ENCODE data around the gene GRHL3. TPM values are rescaled to one million over a fixed set of nuclear protein-coding genes. Genes with fewer than 3 reads are reported as not detected.

GRHL3 gene
- polyA plus RNA-seq, 6 donors from 2014 or later, result not detected

DNA sequence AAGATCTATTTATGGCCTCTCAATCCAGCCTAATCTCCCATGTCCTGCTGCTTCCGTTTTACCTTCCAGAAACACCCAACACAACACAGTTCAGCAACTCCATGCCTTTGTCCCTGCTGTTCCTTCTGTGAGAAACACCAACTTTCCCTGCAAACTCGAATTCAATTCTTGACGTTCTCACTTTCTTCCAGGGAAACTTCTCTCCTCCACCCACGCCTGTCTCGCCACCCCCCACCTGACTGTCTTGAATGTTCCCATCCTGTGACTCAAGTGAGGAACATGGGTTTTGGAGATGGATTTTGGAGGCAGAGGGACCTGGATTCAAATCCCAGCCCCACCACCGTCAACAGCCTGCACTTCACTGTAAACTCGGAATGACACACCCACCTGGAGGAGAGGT, 44.8 kb downstream of the GRHL3 start:
- H3K36me3 Mint-ChIP-seq, result peaks cover 0 to 10% of the 10 kb centered on the region in 2 donors
- no peak overlapping the region for H3K27ac Mint-ChIP-seq
- H3K27me3 Mint-ChIP-seq, result no peaks in the 10 kb centered on the region
- no peak overlapping the region for H3K4me3 Mint-ChIP-seq
- no peaks in the 10 kb centered on the region for H3K9me3 Mint-ChIP-seq
- H3K4me1 Mint-ChIP-seq, result no peaks in the 10 kb centered on the region
- DNase-seq (no peak), ATAC-seq (ENCODE audit: low read depth in 2 of 2) (no peak)

DNA sequence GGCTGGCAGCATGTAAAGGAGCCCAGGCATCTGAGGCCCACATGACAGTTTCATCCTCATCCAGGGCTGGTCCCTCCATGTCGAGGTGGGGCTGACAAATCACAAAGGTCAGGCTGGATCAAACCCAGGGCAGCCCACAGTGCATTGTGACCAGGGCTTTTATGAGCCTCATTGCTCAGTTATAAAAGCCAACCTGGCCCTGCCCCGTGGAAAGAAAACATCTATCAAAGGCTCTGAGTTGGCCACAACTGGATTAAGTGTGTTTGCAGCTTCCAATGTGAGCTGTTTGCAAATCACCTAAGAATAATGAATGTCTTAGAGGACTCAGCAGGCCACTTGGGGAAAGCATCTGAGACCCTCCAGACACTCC, 45.4 kb downstream of the GRHL3 start:
- no peaks in the 10 kb centered on the region for H3K4me1 Mint-ChIP-seq
- peak overlapping the region in 1 of 6 donors; percentile 80 for H3K27ac Mint-ChIP-seq
- H3K4me3 Mint-ChIP-seq, result no peak overlapping the region
- ATAC-seq (ENCODE audit: low read depth in 2 of 2), result no peak
- no peak for DNase-seq
- peaks cover 0 to 10% of the 10 kb centered on the region in 2 donors for H3K36me3 Mint-ChIP-seq
- no peaks in the 10 kb centered on the region for H3K9me3 Mint-ChIP-seq
- no peaks in the 10 kb centered on the region for H3K27me3 Mint-ChIP-seq

DNA sequence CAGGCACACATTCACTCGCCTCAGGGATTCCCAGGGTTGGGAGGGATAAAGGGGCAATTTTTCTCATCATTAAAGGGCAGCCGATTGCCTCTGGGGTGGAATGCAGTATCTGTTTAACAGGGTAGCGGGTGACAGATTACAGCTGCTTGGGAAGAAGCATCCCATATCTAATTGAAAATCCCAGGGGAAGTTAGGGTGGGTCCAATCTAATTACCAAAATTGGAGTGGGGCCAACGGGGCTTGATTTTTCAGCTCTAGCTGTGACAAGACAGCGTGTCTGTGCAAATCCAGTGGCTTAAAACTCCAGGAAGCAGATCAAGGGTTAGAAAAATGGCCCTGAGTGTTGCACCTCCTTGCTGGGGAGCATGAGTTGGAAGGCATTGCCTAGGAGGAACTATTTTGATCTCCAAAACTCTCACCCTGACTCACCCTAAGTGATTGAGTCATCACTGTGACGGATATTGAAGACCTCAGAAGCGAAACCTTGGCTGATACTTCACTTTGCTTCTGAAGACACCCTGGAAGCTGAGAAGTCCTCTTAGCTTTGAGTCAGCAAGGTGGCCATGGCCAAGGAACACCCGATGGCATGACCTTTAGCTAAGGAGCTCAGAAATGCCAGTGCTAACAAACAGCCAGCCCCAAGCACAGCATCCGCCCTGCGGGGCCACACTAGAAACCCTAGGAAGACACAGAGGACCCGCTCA, 46.0 kb downstream of the GRHL3 start:
- Mint-ChIP-seq H3K27me3 (no peaks in the 10 kb centered on the region), H3K4me1 (no peaks in the 10 kb centered on the region), H3K36me3 (peaks cover 0 to 10% of the 10 kb centered on the region in 2 donors), H3K9me3 (no peaks in the 10 kb centered on the region), H3K4me3 (no peak overlapping the region), H3K27ac (peak overlapping the region in 1 of 6 donors; percentile 80)
- no peak for DNase-seq
- no peak for ATAC-seq (ENCODE audit: low read depth in 2 of 2)

DNA sequence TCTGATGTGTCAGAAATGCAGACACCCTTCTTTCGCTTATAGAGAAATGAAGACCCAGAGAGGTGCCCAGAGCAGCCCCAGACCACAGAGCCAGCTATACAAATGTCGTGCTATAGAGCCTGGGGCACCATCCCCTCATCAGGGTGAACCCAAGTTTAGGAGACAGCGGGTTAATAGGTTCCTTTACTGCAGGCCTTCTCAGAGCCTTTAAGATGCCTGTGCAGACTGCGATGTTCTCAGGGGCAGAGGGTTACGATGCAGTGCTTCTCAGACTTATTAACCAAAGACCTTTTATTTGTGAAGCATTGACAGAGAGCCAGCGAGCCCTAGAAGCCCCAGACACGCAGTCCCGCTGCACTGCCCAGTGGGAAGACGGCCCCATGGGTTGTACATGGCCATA, 47.5 kb downstream of the GRHL3 start:
- Mint-ChIP-seq H3K4me1 (peaks cover 0 to 2% (median 0%) of the 10 kb centered on the region in 3 donors), H3K4me3 (no peak overlapping the region), H3K36me3 (peaks cover 0 to 6% of the 10 kb centered on the region in 2 donors), H3K27ac (no peak overlapping the region), H3K27me3 (no peaks in the 10 kb centered on the region), H3K9me3 (no peaks in the 10 kb centered on the region)
- ATAC-seq (ENCODE audit: low read depth in 2 of 2), result no peak
- DNase-seq, result no peak

DNA sequence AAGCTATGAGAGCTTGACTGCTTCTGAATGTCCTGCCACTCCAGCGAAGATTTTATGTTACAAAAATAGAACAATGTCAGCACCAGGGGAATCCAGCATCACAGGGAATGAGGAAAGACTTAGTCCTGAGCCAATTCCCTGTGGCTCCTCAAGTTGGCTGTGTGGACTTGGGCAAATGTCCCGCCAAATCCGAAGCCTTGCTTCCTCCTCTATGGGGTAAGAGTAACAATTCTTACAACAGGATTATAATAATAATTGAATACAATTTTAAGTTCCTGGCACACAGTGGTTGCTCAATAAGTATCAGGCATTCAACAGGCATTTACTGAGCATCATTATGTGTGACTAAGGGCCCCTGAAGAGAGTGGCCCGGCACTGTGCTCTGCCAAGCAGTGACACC, 50.0 kb downstream of the GRHL3 start:
- H3K27me3 Mint-ChIP-seq, result no peaks in the 10 kb centered on the region
- no peak overlapping the region for H3K4me3 Mint-ChIP-seq
- H3K36me3 Mint-ChIP-seq, result peaks cover 0 to 6% of the 10 kb centered on the region in 2 donors
- DNase-seq (no peak), ATAC-seq (ENCODE audit: low read depth in 2 of 2) (no peak)
- H3K27ac Mint-ChIP-seq, result no peak overlapping the region
- H3K4me1 Mint-ChIP-seq, result peaks cover 13 to 22% (median 20%) of the 10 kb centered on the region in 3 donors
- no peaks in the 10 kb centered on the region for H3K9me3 Mint-ChIP-seq

DNA sequence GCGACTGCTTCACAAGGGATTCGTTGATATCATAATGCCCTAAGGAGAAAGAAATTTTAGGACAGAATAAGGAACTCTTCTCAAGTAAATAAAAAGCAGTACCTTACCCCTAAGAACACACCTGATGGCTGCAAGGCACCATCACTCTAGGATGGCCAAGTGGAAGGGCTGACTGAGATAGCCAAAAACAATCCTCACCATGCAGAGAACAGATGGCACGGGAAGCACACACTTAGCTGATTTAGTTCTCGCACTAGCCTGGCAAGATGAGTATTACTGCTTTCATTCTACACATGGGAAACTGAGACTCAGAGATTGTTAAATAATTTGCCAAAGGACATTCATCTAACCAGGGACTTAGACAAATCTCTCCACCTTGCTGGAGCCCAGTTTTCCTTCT, 50.6 kb downstream of the GRHL3 start:
- peaks cover 0 to 6% of the 10 kb centered on the region in 2 donors for H3K36me3 Mint-ChIP-seq
- ATAC-seq (ENCODE audit: low read depth in 2 of 2), result no peak
- no peak overlapping the region for H3K4me3 Mint-ChIP-seq

DNA sequence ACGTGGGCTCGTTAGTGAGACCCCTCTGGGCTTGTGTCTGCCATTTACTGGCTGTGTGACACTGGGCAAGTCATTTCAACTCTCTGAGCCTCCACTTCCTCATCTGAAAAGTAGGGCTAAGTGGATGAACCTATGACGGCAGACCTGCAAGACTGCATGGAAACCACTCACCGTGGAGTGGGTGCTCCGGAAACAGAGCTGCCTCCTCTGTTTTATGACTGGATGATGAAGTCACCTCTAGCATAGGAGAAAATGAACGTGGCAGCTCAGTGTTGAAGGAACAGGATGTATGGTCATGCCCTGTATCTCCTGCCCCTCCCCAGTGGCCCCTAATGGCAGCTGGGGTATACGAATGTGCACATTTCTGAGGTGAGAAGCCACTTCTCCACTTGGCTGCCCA, 53.9 kb downstream of the GRHL3 start:
- ATAC-seq (ENCODE audit: low read depth in 2 of 2), result peak; percentile 95
- Mint-ChIP-seq H3K4me1 (peaks cover 13 to 23% (median 20%) of the 10 kb centered on the region in 3 donors), H3K9me3 (no peaks in the 10 kb centered on the region), H3K27me3 (no peaks in the 10 kb centered on the region), H3K27ac (peak overlapping the region; percentile 83 to 98 (median 96)), H3K36me3 (peaks cover 0 to 7% of the 10 kb centered on the region in 2 donors), H3K4me3 (peak overlapping the region in 6 of 8 donors; percentile 11 to 83 (median 47))
- peak; percentile 68 for DNase-seq

More for the DNA sequence above, 50.6 kb downstream of the GRHL3 start:
- H3K27me3 Mint-ChIP-seq, result no peaks in the 10 kb centered on the region
- H3K27ac Mint-ChIP-seq, result peak overlapping the region in 1 of 6 donors; percentile 86
- no peaks in the 10 kb centered on the region for H3K9me3 Mint-ChIP-seq
- H3K4me1 Mint-ChIP-seq, result peaks cover 13 to 23% (median 20%) of the 10 kb centered on the region in 3 donors
- DNase-seq, result no peak

DNA sequence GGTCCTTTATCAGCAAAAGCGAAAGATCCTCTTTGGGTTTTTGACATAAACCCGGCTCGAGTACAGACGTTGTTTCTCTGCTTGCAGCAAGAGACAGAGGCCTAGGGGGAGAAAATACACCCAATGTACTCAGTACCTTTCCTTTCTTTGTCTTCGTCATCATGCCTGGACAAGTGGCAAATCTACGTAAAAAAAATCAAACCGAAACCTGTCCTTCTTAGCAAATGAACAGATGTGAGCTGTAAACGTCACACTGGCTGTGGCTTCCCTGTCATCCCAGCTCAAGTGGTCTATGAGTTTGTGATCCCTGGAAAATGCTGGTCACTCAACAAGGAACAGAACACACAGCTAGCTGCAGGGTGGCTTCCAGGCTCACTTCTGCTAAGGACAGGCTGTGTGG, 54.6 kb downstream of the GRHL3 start:
- Mint-ChIP-seq H3K4me3 (peak overlapping the region in 3 of 8 donors; percentile 11 to 83 (median 75)), H3K36me3 (peaks cover 0 to 7% of the 10 kb centered on the region in 2 donors), H3K4me1 (peaks cover 13 to 23% (median 20%) of the 10 kb centered on the region in 3 donors), H3K27me3 (no peaks in the 10 kb centered on the region), H3K9me3 (no peaks in the 10 kb centered on the region), H3K27ac (peak overlapping the region; percentile 83 to 98 (median 96))
- no peak for DNase-seq
- no peak for ATAC-seq (ENCODE audit: low read depth in 2 of 2)

DNA sequence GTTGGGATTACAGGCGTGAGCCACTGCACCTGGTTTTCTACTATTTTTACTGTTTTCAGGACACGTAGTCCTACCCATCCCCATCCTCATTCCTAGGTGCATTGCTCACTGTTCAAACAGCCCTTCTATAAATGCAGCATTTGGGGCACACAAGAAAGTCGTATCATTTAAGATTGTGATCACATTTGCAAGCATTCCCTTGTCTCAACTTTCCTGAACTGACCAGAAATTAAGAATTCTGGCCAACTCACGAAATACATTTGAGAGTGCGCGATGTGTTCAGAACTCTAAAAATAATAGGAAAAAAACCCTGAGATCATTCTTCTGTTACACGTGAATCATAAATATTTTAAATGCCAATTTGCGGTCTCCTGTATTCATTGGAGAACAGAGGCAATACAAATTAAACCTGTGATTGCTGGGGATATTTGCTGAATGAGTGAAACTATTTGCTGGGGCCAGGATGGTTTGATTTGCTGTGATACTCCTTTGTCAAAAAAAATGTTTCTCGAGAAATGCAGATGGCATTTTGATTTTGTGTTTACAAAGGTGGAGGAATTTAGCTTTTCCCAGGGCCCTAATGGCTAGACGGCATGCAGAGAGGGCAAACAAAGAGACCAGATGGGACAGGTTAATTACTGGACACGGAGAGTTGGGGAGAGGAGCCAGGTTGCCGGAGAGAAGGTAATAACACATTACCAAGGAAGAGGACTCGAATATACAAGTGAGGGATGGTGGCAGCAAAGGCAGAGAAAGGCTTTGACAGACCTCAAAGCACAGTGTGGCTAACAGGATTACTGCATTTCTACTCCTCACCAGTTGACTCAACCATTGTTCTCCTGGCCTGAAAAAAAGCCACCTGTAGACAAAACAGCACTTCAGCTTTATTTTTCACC, 56.0 kb downstream of the GRHL3 start:
- peak overlapping the region in 4 of 6 donors; percentile 45 to 83 (median 68) for H3K27ac Mint-ChIP-seq
- DNase-seq (no peak), ATAC-seq (ENCODE audit: low read depth in 2 of 2) (no peak)
- H3K9me3 Mint-ChIP-seq, result no peaks in the 10 kb centered on the region
- peak overlapping the region in 1 of 8 donors; percentile 49 for H3K4me3 Mint-ChIP-seq
- no peaks in the 10 kb centered on the region for H3K27me3 Mint-ChIP-seq
- peaks cover 13 to 23% (median 20%) of the 10 kb centered on the region in 3 donors for H3K4me1 Mint-ChIP-seq
- H3K36me3 Mint-ChIP-seq, result peaks cover 0 to 7% of the 10 kb centered on the region in 2 donors

DNA sequence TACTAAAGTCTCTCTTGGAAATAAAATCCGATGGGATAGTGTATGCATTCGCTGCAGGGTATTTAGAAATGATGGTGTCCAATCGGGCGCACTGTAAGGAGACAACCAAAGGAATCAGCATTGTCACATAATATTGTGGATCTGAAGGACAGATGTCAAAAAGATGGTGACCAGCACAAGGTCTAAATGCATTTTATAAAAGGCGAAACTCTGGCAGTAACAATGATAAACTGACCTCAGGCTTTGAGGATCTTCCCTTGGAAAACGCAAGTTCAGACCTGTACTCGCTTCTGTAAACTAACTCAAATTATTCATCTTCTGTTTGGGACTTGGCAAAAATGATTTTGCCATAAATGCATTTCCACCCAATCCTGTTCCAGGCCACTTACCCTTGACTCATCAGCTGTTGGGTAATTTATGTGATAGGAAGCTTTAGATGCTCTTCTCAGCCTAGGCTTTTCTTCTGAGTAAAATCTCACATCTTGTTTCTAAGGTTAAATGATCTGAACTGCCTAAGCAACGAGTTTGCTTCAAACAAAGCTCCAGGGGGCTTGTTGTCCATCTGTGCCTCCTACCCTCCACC, 60.7 kb downstream of the GRHL3 start:
- Mint-ChIP-seq H3K4me3 (no peak overlapping the region), H3K4me1 (peaks cover 6 to 9% (median 8%) of the 10 kb centered on the region in 3 donors), H3K36me3 (peaks cover 0 to 7% of the 10 kb centered on the region in 2 donors), H3K27me3 (no peaks in the 10 kb centered on the region), H3K27ac (peak overlapping the region in 1 of 6 donors; percentile 18), H3K9me3 (no peaks in the 10 kb centered on the region)
- DNase-seq (no peak), ATAC-seq (ENCODE audit: low read depth in 2 of 2) (no peak)

DNA sequence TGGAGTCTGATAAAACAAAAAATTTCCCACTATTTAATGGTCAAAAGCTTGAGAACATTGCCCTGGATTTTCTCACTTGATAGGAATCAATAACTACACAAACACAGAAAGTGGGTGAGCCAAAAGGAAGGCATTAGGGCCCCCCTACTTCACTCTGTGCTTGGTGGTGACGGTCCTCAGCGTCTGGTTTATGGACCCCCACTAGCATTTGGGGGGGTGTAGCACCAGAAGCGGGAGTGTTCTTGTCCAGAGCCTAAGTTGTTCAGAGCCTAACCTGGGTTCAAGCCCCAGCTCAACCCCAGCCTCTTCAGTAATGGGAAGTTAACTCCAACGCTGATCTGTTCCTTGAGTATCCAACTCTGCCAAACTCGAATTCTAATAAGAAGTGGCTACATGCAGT, 61.4 kb downstream of the GRHL3 start:
- no peak overlapping the region for H3K27ac Mint-ChIP-seq
- peaks cover 0 to 7% of the 10 kb centered on the region in 2 donors for H3K36me3 Mint-ChIP-seq
- no peaks in the 10 kb centered on the region for H3K9me3 Mint-ChIP-seq

DNA sequence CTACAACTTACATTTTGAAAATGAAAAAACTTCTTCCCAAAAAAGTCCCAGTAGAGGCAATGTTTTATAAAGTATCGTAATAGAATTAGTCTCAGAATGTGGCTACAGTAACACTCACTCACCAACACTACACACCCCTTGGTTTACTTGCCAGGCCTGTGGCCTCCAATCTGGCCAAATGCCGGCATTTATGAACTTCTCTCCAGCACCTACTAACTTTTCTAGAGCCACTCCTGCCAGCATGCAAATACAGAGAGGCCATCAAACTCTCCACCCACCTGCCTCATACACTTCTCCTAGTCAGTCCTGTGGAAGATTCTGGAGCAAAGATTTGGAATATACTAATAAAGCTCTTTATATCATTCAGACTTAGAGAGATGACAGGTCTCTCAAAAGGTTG, 62.1 kb downstream of the GRHL3 start:
- H3K4me1 Mint-ChIP-seq, result peaks cover 10 to 19% (median 14%) of the 10 kb centered on the region in 3 donors
- H3K9me3 Mint-ChIP-seq, result no peaks in the 10 kb centered on the region
- H3K36me3 Mint-ChIP-seq, result peaks cover 0 to 7% of the 10 kb centered on the region in 2 donors
- DNase-seq, result no peak
- peak overlapping the region in 2 of 6 donors; percentile 43 to 89 for H3K27ac Mint-ChIP-seq
- no peak overlapping the region for H3K4me3 Mint-ChIP-seq
- H3K27me3 Mint-ChIP-seq, result no peaks in the 10 kb centered on the region
- no peak for ATAC-seq (ENCODE audit: low read depth in 2 of 2)

More for the DNA sequence above, 61.4 kb downstream of the GRHL3 start:
- Mint-ChIP-seq H3K27me3 (no peaks in the 10 kb centered on the region), H3K4me1 (peaks cover 10 to 16% (median 14%) of the 10 kb centered on the region in 3 donors), H3K4me3 (no peak overlapping the region)
- ATAC-seq (ENCODE audit: low read depth in 2 of 2) (no peak), DNase-seq (no peak)

DNA sequence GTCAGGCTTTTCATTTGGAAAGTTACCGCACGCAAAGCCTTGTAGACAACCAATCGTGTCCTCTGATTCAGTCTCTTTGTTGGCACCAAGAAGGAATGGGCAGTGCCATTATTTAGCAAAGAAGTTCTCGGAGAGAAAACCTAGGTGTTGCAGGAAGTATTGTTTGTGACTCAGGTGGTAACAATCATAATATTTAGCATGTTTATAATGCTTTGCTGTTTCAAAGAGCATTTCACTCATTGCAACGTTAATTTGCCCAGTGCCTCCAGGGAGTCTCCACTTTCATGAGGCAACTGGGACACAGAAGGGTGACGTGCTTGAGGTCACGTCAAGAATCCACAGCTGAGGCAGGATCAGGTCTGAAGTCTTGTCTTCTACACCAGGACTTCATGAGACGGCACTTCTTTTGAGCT, 63.0 kb downstream of the GRHL3 start:
- Mint-ChIP-seq H3K36me3 (peaks cover 0 to 6% of the 10 kb centered on the region in 2 donors), H3K9me3 (no peaks in the 10 kb centered on the region), H3K4me3 (no peak overlapping the region), H3K4me1 (peaks cover 14 to 19% (median 15%) of the 10 kb centered on the region in 3 donors), H3K27me3 (no peaks in the 10 kb centered on the region), H3K27ac (no peak overlapping the region)
- no peak for ATAC-seq (ENCODE audit: low read depth in 2 of 2)
- DNase-seq, result no peak
